ENCODE results near the gene TRIM5. TPM values are rescaled to one million over a fixed set of nuclear protein-coding genes. Genes with fewer than 3 reads are reported as not detected.

Gene TRIM5
- total and polyA plus RNA-seq, 2 experiments from 2014 or later = 10.7 to 14.0 TPM

GRCh38 chr11:5618807-5619206 is 66.1 kb downstream of the TRIM5 start:
- H3K27ac ChIP-seq = peak overlapping the region; percentile 98
- H3K9ac ChIP-seq = peak overlapping the region; percentile 76
- no peaks in the 10 kb centered on the region for H3K9me3 ChIP-seq (ENCODE audit: low read depth)
- H3F3A ChIP-seq (ENCODE audit: insufficient read depth) = peaks cover 39% of the 10 kb centered on the region
- in situ Hi-C loops (cut with MboI) = no loop called here
- peaks cover 41% of the 10 kb centered on the region for H3K4me1 ChIP-seq (ENCODE audit: insufficient read depth)
- no peaks in the 10 kb centered on the region for H3K9me2 ChIP-seq (ENCODE audit: insufficient read depth)
- H3K4me2 ChIP-seq (ENCODE audit: unreplicated experiment) = peak overlapping the region; percentile 77
- TF ChIP-seq EZH2 (IDR thresholded peaks at IDR 0.05; ENCODE audit: insufficient read depth, poor library complexity, severe bottlenecking) (no peak), EZH2phosphoT487 (IDR thresholded peaks at IDR 0.05; ENCODE audit: insufficient read depth, low read depth) (no peak)
- peak overlapping the region; percentile 19; the same call in 1 of the 2 replicates for H2AFZ ChIP-seq
- peak; percentile 93 for DNase-seq
- 0 to 3% methylated on average over 3 of the region's 3 CpGs for WGBS, 2 experiments (ENCODE audit: low coverage in 1 of 2, low lambda C conversion rate in 2 of 2, missing lambda C conversion rate in 2 of 2)
- no peaks in the 10 kb centered on the region for H4K20me1 ChIP-seq (ENCODE audit: insufficient read depth)
- H3K79me2 ChIP-seq (ENCODE audit: insufficient read depth) = no peaks in the 10 kb centered on the region
- no peaks in the 10 kb centered on the region for H3K27me3 ChIP-seq (replicated peaks; ENCODE audit: insufficient read depth)
- H3K4me3 ChIP-seq = no peak overlapping the region; the same call in 1 of the 2 replicates
- no peaks in the 10 kb centered on the region for H3K36me3 ChIP-seq (ENCODE audit: low read depth)

Other genes starting within 250 kb of the TRIM5 start
- gene OR51I1, start 243.6 kb downstream of the TRIM5 start, total RNA-seq (2014; rRNA removed; shearing (Covaris generic)) = not detected in 2 replicates
- not detected in 2 replicates for gene OR51I1, start 243.6 kb downstream of the TRIM5 start, polyA plus RNA-seq (2016; fragmentation: Nextera tagmentation; extraction: Ambion mirVana)
- not detected in 2 replicates for gene OR51I2, start 235.8 kb downstream of the TRIM5 start, total RNA-seq (2014; rRNA removed; shearing (Covaris generic))
- gene OR51I2, start 235.8 kb downstream of the TRIM5 start, polyA plus RNA-seq (2016; fragmentation: Nextera tagmentation; extraction: Ambion mirVana) = not detected in 2 replicates
- gene OR52D1, start 196.4 kb downstream of the TRIM5 start, total RNA-seq (2014; rRNA removed; shearing (Covaris generic)) = not detected in 2 replicates
- not detected in 2 replicates for gene OR52D1, start 196.4 kb downstream of the TRIM5 start, polyA plus RNA-seq (2016; fragmentation: Nextera tagmentation; extraction: Ambion mirVana)
- gene UBQLN3, start 175.1 kb downstream of the TRIM5 start, total RNA-seq (2014; rRNA removed; shearing (Covaris generic)) = not detected in 2 replicates
- not detected in 2 replicates for gene UBQLN3, start 175.1 kb downstream of the TRIM5 start, polyA plus RNA-seq (2016; fragmentation: Nextera tagmentation; extraction: Ambion mirVana)
- gene UBQLNL, start 168.4 kb downstream of the TRIM5 start, total RNA-seq (2014; rRNA removed; shearing (Covaris generic)) = 0.32 TPM in 1 of 2 replicates, not detected in the other
- gene UBQLNL, start 168.4 kb downstream of the TRIM5 start, polyA plus RNA-seq (2016; fragmentation: Nextera tagmentation; extraction: Ambion mirVana) = 0.20 TPM in 1 of 2 replicates, not detected in the other
- not detected in 2 replicates for gene OR52H1, start 136.5 kb downstream of the TRIM5 start, total RNA-seq (2014; rRNA removed; shearing (Covaris generic))
- not detected in 2 replicates for gene OR52H1, start 136.5 kb downstream of the TRIM5 start, polyA plus RNA-seq (2016; fragmentation: Nextera tagmentation; extraction: Ambion mirVana)
- not detected in 2 replicates for gene OR52B6, start 104.2 kb downstream of the TRIM5 start, total RNA-seq (2014; rRNA removed; shearing (Covaris generic))
- not detected in 2 replicates for gene OR52B6, start 104.2 kb downstream of the TRIM5 start, polyA plus RNA-seq (2016; fragmentation: Nextera tagmentation; extraction: Ambion mirVana)
- gene TRIM6, start 88.4 kb downstream of the TRIM5 start, total RNA-seq (2014; rRNA removed; shearing (Covaris generic)) = 2.3 and 3.6 TPM in 2 replicates
- 1.9 and 2.2 TPM in 2 replicates for gene TRIM6, start 88.4 kb downstream of the TRIM5 start, polyA plus RNA-seq (2016; fragmentation: Nextera tagmentation; extraction: Ambion mirVana)
- 5.1 and 12.1 TPM in 2 replicates for gene TRIM34, start 60.1 kb downstream of the TRIM5 start, total RNA-seq (2014; rRNA removed; shearing (Covaris generic))
- 3.9 and 4.0 TPM in 2 replicates for gene TRIM34, start 60.1 kb downstream of the TRIM5 start, polyA plus RNA-seq (2016; fragmentation: Nextera tagmentation; extraction: Ambion mirVana)
- gene TRIM22, start 4.7 kb upstream of the TRIM5 start, total RNA-seq (2014; rRNA removed; shearing (Covaris generic)) = 58.4 and 114 TPM in 2 replicates
- 50.2 and 51.1 TPM in 2 replicates for gene TRIM22, start 4.7 kb upstream of the TRIM5 start, polyA plus RNA-seq (2016; fragmentation: Nextera tagmentation; extraction: Ambion mirVana)
- gene OR56B1, start 51.4 kb upstream of the TRIM5 start, total RNA-seq (2014; rRNA removed; shearing (Covaris generic)) = not detected in 2 replicates
- not detected in 2 replicates for gene OR56B1, start 51.4 kb upstream of the TRIM5 start, polyA plus RNA-seq (2016; fragmentation: Nextera tagmentation; extraction: Ambion mirVana)
- 0.43 TPM in 1 of 2 replicates, not detected in the other for gene OR52N4, start 69.2 kb upstream of the TRIM5 start, total RNA-seq (2014; rRNA removed; shearing (Covaris generic))
- not detected in 2 replicates for gene OR52N4, start 69.2 kb upstream of the TRIM5 start, polyA plus RNA-seq (2016; fragmentation: Nextera tagmentation; extraction: Ambion mirVana)
- not detected in 2 replicates for gene OR52N5, start 98.3 kb upstream of the TRIM5 start, total RNA-seq (2014; rRNA removed; shearing (Covaris generic))
- not detected in 2 replicates for gene OR52N5, start 98.3 kb upstream of the TRIM5 start, polyA plus RNA-seq (2016; fragmentation: Nextera tagmentation; extraction: Ambion mirVana)
- gene OR52N1, start 106.2 kb upstream of the TRIM5 start, total RNA-seq (2014; rRNA removed; shearing (Covaris generic)) = not detected in 2 replicates
- gene OR52N1, start 106.2 kb upstream of the TRIM5 start, polyA plus RNA-seq (2016; fragmentation: Nextera tagmentation; extraction: Ambion mirVana) = not detected in 2 replicates
- not detected in 2 replicates for gene OR52N2, start 123.8 kb upstream of the TRIM5 start, total RNA-seq (2014; rRNA removed; shearing (Covaris generic))
- gene OR52N2, start 123.8 kb upstream of the TRIM5 start, polyA plus RNA-seq (2016; fragmentation: Nextera tagmentation; extraction: Ambion mirVana) = not detected in 2 replicates
- gene OR52E6, start 156.8 kb upstream of the TRIM5 start, total RNA-seq (2014; rRNA removed; shearing (Covaris generic)) = not detected in 2 replicates
- not detected in 2 replicates for gene OR52E6, start 156.8 kb upstream of the TRIM5 start, polyA plus RNA-seq (2016; fragmentation: Nextera tagmentation; extraction: Ambion mirVana)
- gene OR52E8, start 172.6 kb upstream of the TRIM5 start, total RNA-seq (2014; rRNA removed; shearing (Covaris generic)) = not detected in 2 replicates
- not detected in 2 replicates for gene OR52E8, start 172.6 kb upstream of the TRIM5 start, polyA plus RNA-seq (2016; fragmentation: Nextera tagmentation; extraction: Ambion mirVana)
- gene OR52E4, start 195.6 kb upstream of the TRIM5 start, total RNA-seq (2014; rRNA removed; shearing (Covaris generic)) = not detected in 2 replicates
- gene OR52E4, start 195.6 kb upstream of the TRIM5 start, polyA plus RNA-seq (2016; fragmentation: Nextera tagmentation; extraction: Ambion mirVana) = not detected in 2 replicates
- not detected in 2 replicates for gene OR52E5, start 208.1 kb upstream of the TRIM5 start, total RNA-seq (2014; rRNA removed; shearing (Covaris generic))
- gene OR52E5, start 208.1 kb upstream of the TRIM5 start, polyA plus RNA-seq (2016; fragmentation: Nextera tagmentation; extraction: Ambion mirVana) = not detected in 2 replicates